GM21367 (cell line): ENCODE results near the gene MYCBP2.

ENCODE experiments used
- ATAC-seq: cut with Tn5 transposase; IDR thresholded peaks from one replicate; pipeline ENCODE4 v1.9.1; 2021; ENCODE audit not compliant: unreplicated experiment

The MYCBP2 gene

GRCh38 chr13:77000475-77000874, 326.4 kb downstream of the MYCBP2 start:
- ATAC-seq, result no peak
